Natural killer cell (primary cell): ENCODE results near the gene FMNL1. TPM values are rescaled to one million over a fixed set of nuclear protein-coding genes. Genes with fewer than 3 reads are reported as not detected.

Experiments used
- ATAC-seq, 3 donors: fragments of 150-1000 bp in 2 of 3; fragments of 200-7000 bp in 1 of 3; cut with Tn5 transposase; 1 replicate in 1 of 3; 2 replicates in 2 of 3; pipeline ENCODE4 v1.10.0; 2021; ENCODE audit warnings: mild to moderate bottlenecking in 2 of 3, moderate library complexity in 2 of 3
- DNase-seq, 2 donors: peaks; one replicate each; pipeline versions ENCODE4 v3.0.0 to v3.0.0-alpha.2; 2013 to 2021; ENCODE audit warnings: mixed read lengths in 1 of 2
- H3K27ac ChIP-seq: one replicate; pipeline ENCODE4 v1.5.1; 2013; ENCODE audit warnings: mild to moderate bottlenecking, low read length
- H3K27me3 ChIP-seq: one replicate; pipeline ENCODE4 v1.6.1; 2013; ENCODE audit warnings: low read length; ENCODE audit not compliant: control insufficient read depth, insufficient read depth
- H3K36me3 ChIP-seq: one replicate; pipeline ENCODE4 v1.6.1; 2013; ENCODE audit warnings: low read length; ENCODE audit not compliant: control insufficient read depth, insufficient read depth
- H3K4me1 ChIP-seq: one replicate; pipeline ENCODE4 v1.6.1; 2013; ENCODE audit warnings: low read length; ENCODE audit not compliant: control insufficient read depth, insufficient read depth
- H3K4me3 ChIP-seq: one replicate; pipeline ENCODE4 v1.5.1; 2013; ENCODE audit warnings: low read length
- H3K9me3 ChIP-seq: one replicate; pipeline ENCODE4 v1.6.1; 2013; ENCODE audit warnings: low read length; ENCODE audit not compliant: control insufficient read depth, insufficient read depth
- H3K27ac Mint-ChIP-seq, 2 donors: one replicate each; pipeline ENCODE4 v1.8.0; 2022; ENCODE audit warnings: mild to moderate bottlenecking in 2 of 2, mixed read lengths in 2 of 2, moderate library complexity in 1 of 2
- H3K27me3 Mint-ChIP-seq, 2 donors: one replicate each; pipeline ENCODE4 v1.8.0; 2022; ENCODE audit warnings: low read depth in 2 of 2, mixed read lengths in 2 of 2
- H3K36me3 Mint-ChIP-seq: one replicate; pipeline ENCODE4 v1.8.0; 2022; ENCODE audit warnings: mixed read lengths
- H3K4me1 Mint-ChIP-seq, 2 donors: one replicate each; pipeline ENCODE4 v1.8.0; 2022; ENCODE audit warnings: mixed read lengths in 2 of 2
- H3K4me3 Mint-ChIP-seq: one replicate; pipeline ENCODE4 v1.8.0; 2022; ENCODE audit warnings: mild to moderate bottlenecking, moderate library complexity, mixed read lengths
- H3K9me3 Mint-ChIP-seq, 2 donors: one replicate each; pipeline ENCODE4 v1.8.0; 2022; ENCODE audit warnings: mixed read lengths in 2 of 2
- WGBS: methylation state at CpG from one replicate; pipeline ENCODE4 v1.1.7; 2013; ENCODE audit warnings: missing lambda C conversion rate; ENCODE audit not compliant: insufficient coverage; 5-methylcytosine and 5-hydroxymethylcytosine counted together
- intact Hi-C: fragments of 100-400 bp; cut with micrococcal nuclease; formaldehyde crosslinking; loops from one replicate; pipeline ENCODE4 v1.14.2; 2022
- total RNA-seq, 4 donors: library from RNA; stranded (reverse); fragments of 120-200 nt in 1 of 4; gene quantifications; one replicate each; pipeline versions ENCODE4 v1.2.3 to v1.2.4, GENCODE V29; 2013 to 2022
- TF ChIP-seq, protein P1 (sequence below): fragments of 200-600 bp; IDR thresholded peaks from one replicate; pipeline ENCODE4 v1.8.0; 2022; ENCODE audit warnings: antibody characterized with exemption

Gene FMNL1
- total RNA-seq, 3 donors from 2014 or later (not counting 1 experiment from before 2014, with no cell fraction given): 741 to 836 (median 752) TPM

DNA sequence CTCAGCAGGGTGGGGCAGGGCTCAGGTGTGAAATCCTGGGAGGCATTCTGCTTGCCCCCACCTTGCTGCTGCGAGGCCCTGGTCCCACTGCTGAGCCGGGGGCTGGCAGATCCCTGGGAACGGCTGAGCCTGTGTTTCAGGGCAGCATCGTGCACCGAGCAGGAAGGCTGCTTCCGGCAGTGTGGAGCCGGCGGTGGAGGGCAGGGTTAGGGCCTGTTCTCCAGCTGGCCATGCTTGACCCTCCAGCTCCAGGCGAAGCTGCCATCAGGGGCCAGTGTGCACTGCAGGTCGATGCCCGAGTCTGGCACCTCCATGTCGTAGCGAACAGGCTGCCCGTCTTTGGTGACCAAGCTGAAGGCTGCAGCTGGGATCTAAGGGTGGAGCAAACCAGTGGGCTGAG lies 42.7 kb downstream of the FMNL1 start:
- Histone ChIP-seq H3K27me3 (no peaks in the 10 kb centered on the region), H3K4me3 (no peak overlapping the region), H3K4me1 (peaks cover 20% of the 10 kb centered on the region), H3K36me3 (peaks cover 52% of the 10 kb centered on the region), H3K9me3 (no peaks in the 10 kb centered on the region), H3K27ac (no peak overlapping the region)
- Mint-ChIP-seq H3K4me3 (no peak overlapping the region), H3K27me3 (no peaks in the 10 kb centered on the region), H3K36me3 (no peaks in the 10 kb centered on the region), H3K27ac (no peak overlapping the region), H3K9me3 (no peaks in the 10 kb centered on the region), H3K4me1 (peaks cover 0 to 15% of the 10 kb centered on the region in 2 donors)
- TF ChIP-seq, protein P1, sequence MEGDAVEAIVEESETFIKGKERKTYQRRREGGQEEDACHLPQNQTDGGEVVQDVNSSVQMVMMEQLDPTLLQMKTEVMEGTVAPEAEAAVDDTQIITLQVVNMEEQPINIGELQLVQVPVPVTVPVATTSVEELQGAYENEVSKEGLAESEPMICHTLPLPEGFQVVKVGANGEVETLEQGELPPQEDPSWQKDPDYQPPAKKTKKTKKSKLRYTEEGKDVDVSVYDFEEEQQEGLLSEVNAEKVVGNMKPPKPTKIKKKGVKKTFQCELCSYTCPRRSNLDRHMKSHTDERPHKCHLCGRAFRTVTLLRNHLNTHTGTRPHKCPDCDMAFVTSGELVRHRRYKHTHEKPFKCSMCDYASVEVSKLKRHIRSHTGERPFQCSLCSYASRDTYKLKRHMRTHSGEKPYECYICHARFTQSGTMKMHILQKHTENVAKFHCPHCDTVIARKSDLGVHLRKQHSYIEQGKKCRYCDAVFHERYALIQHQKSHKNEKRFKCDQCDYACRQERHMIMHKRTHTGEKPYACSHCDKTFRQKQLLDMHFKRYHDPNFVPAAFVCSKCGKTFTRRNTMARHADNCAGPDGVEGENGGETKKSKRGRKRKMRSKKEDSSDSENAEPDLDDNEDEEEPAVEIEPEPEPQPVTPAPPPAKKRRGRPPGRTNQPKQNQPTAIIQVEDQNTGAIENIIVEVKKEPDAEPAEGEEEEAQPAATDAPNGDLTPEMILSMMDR: no peak
- no peak for DNase-seq
- WGBS: 96% methylated on average over 14 of the region's 14 CpGs
- intact Hi-C loops: no loop called here
- no peak for ATAC-seq

DNA sequence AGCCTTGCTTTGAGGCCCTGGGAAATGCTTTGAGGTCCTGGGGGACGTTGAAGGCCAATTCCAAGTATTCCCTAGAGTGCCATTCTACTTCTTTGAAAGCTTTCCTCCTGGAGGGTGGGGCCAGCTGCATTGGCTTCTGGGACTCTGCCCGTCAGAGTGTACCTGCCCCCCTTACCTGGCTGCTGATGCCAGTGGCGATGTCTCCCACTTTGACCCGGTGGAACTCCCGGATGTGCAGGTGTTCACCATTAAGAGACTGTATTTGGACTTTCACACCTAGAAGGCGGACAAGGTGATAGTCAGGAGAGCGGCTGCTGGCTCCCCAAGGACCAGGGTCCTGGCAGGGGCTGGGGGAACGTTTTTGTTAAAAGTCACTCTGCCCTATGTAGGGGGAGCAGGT lies 43.3 kb downstream of the FMNL1 start:
- H3K27ac ChIP-seq: no peak overlapping the region
- no peaks in the 10 kb centered on the region for H3K36me3 Mint-ChIP-seq
- peaks cover 20% of the 10 kb centered on the region for H3K4me1 ChIP-seq
- no peak overlapping the region for H3K27ac Mint-ChIP-seq
- intact Hi-C loops: no loop called here
- H3K4me3 ChIP-seq: no peak overlapping the region
- TF ChIP-seq, protein P1: no peak
- no peaks in the 10 kb centered on the region for H3K9me3 Mint-ChIP-seq
- H3K4me1 Mint-ChIP-seq: peaks cover 0 to 15% of the 10 kb centered on the region in 2 donors
- no peaks in the 10 kb centered on the region for H3K27me3 ChIP-seq
- H3K9me3 ChIP-seq: no peaks in the 10 kb centered on the region
- no peaks in the 10 kb centered on the region for H3K27me3 Mint-ChIP-seq
- H3K36me3 ChIP-seq: peaks cover 57% of the 10 kb centered on the region
- no peak for DNase-seq
- no peak for ATAC-seq
- WGBS: 94% methylated on average over 8 of the region's 8 CpGs
- no peak overlapping the region for H3K4me3 Mint-ChIP-seq

- no peak overlapping the region for H3K4me3 ChIP-seq
- Mint-ChIP-seq H3K27me3 (no peaks in the 10 kb centered on the region), H3K36me3 (no peaks in the 10 kb centered on the region), H3K4me1 (peaks cover 0 to 10% of the 10 kb centered on the region in 2 donors), H3K9me3 (no peaks in the 10 kb centered on the region), H3K27ac (no peak overlapping the region), H3K4me3 (no peak overlapping the region)
- intact Hi-C loops: no loop called here
- no peaks in the 10 kb centered on the region for H3K9me3 ChIP-seq
- H3K27ac ChIP-seq: no peak overlapping the region
- H3K4me1 ChIP-seq: peaks cover 20% of the 10 kb centered on the region
- DNase-seq: no peak
- no peak for ATAC-seq
- 67% methylated on average over 1 of the region's 1 CpG for WGBS
- H3K27me3 ChIP-seq: no peaks in the 10 kb centered on the region
- peaks cover 65% of the 10 kb centered on the region for H3K36me3 ChIP-seq
- TF ChIP-seq, protein P1: no peak
Measured at GRCh38 chr17:45265821-45266220, 44.1 kb downstream of the FMNL1 start.

GRCh38 chr17:45266372-45266926 lies 44.8 kb downstream of the FMNL1 start:
- TF ChIP-seq, protein P1: no peak
- WGBS: 97% methylated on average over 13 of the region's 13 CpGs

More at GRCh38 chr17:45266372-45266926, 44.8 kb downstream of the FMNL1 start:
- Mint-ChIP-seq H3K4me1 (peaks cover 0 to 8% of the 10 kb centered on the region in 2 donors), H3K4me3 (no peak overlapping the region), H3K27ac (no peak overlapping the region), H3K27me3 (no peaks in the 10 kb centered on the region), H3K9me3 (no peaks in the 10 kb centered on the region), H3K36me3 (no peaks in the 10 kb centered on the region)
- Histone ChIP-seq H3K27ac (no peak overlapping the region), H3K27me3 (no peaks in the 10 kb centered on the region), H3K9me3 (no peaks in the 10 kb centered on the region), H3K36me3 (peaks cover 70% of the 10 kb centered on the region), H3K4me3 (no peak overlapping the region), H3K4me1 (peaks cover 15% of the 10 kb centered on the region)
- ATAC-seq: no peak
- DNase-seq: no peak
- intact Hi-C loops: no loop called here
